ENCODE data around the gene MXRA7.

The MXRA7 gene

DNA sequence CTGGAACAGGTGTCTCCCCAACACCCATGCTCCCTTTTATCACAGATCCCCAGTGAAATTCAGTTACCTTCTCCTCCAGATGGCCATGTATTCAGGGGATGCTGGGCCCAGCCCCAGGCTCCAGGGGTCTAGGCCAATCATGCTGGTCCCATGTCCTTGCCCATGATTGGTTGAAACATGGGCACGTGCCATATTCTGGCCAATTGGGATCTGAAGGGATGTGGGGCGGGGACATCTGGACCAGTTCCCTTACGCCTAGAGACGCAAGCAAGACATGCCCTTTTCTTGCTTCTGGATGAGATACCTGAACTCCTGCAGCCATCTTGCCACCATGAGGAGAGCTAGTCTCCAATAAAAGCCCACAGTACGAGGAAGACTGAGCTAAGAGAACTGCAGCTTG is 36.2 kb downstream of the MXRA7 start:
- DNase-seq: no peak

DNA sequence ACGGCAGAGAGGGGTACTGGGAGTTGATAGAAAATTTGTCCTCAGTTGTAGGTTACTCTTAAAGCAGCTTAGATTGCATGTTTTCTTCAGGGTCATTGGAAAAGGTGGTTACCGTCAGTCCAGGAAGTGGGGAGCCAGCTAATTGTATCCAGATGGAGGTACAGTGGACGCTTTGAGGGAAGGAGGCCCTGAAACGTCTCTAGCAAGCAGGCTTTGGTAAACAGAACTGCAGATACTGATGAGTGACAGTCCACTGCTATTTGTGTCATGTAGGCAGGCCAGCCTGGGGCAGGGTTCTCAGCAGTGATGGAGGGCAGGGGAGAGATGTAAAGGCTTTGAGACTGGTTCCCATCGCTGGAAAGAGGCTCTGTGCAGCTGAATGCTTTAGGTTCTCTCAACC is 37.0 kb downstream of the MXRA7 start:
- no peak for DNase-seq

GRCh38 chr17:76672892-76673291 is 37.9 kb downstream of the MXRA7 start:
- no peak for DNase-seq

GRCh38 chr17:76672270-76672851 is 38.4 kb downstream of the MXRA7 start:
- no peak for DNase-seq

- DNase-seq: no peak
Observed at GRCh38 chr17:76671912-76672262, 38.9 kb downstream of the MXRA7 start.

DNA sequence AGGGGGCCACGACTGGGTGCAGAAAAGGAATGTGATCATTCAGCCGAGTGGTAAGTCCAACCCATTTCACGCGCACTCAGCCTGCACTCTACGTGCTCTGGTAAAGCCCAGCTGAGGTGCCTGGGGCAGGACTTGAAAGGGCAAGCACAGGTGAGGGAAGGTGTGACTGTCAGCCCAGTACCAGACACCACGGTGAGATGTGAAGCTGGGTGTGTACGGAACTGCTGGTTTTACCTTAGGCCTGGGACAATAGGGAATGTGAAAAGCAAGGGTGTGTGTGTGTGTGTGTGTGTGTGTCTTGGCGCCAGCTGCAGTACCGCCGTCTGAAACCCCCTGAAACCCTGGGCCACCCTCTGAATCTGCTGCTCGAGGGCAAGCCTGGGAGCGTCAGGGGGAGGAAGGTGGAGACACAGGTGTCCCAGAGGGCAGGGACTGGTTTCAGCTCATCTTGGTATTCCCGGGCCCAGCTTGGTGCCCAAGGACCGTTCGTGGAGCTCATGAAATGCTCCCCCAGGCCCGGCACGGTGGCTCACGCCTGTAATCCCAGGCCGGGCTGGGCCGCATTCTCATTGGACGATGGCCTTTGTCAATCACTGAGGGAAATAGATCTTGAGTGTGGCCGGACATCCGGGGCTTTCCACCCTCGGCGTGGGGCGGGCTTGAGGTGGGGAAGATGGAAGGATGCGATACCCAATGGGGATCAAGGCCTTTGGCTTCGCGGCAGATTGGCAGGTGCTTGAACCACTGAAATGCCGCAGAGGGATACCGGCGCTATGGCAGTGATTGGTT is 39.4 kb downstream of the MXRA7 start:
- peak; percentile 95 to 97 for DNase-seq

GRCh38 chr17:76670718-76671122 is 40.0 kb downstream of the MXRA7 start:
- DNase-seq: no peak

- no peak for DNase-seq
Observed at GRCh38 chr17:76670020-76670717, 40.6 kb downstream of the MXRA7 start.

GRCh38 chr17:76667786-76668453 is 42.8 kb downstream of the MXRA7 start:
- DNase-seq: no peak

GRCh38 chr17:76667491-76667755 is 43.3 kb downstream of the MXRA7 start:
- DNase-seq: no peak

DNA sequence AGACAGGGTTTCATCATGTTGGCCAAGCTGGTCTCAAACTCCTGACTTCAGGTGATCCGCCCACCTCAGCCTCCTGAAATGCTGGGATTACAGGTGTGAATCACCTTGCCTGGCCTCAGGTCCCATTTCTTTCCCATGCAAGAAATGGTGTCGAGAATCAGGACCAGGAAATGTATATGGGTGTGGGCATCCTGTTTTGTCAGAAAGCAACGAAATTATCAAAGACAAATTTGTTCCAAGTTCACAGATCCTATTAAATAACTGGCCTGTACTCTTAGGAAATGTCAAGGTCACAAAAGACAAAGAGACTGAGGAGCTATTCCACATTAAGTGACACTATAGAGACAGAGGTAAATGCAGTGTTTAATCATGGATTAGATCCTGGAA is 50.1 kb downstream of the MXRA7 start:
- no peak for DNase-seq

DNA sequence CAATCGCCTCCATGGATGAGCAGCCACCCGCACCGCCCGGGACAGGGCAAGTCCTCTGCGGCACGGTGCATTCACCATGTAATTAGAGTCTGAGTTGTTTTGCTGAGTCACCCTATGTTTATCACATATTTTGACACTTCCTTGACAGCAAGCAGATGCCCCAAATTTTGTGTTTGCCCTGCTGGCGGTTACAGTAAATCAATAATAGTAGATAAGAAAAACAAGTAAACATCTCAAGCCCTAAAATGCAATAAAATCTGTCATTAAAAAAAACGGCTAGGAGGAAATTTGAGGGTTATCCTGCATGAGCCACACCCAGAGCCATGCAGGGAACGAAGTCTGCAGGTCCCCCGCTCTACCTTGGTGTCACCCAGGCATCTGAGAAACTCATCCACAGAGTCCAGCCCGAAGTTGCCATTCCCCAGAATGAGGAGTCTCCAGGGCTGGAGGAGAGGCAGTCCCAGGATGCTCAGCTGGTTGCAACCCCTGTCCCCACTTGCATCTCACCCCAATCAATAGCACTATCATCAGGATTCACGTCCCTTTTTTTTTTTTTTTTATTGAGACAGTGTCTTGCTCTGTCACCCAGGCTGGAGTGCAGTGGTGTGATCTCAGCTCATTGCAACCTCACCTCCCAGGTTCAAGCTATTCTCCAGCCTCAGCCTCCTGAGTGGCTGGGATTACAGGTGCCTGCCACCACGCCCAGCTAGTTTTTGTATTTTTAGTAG is 50.7 kb downstream of the MXRA7 start:
- no peak for DNase-seq

DNA sequence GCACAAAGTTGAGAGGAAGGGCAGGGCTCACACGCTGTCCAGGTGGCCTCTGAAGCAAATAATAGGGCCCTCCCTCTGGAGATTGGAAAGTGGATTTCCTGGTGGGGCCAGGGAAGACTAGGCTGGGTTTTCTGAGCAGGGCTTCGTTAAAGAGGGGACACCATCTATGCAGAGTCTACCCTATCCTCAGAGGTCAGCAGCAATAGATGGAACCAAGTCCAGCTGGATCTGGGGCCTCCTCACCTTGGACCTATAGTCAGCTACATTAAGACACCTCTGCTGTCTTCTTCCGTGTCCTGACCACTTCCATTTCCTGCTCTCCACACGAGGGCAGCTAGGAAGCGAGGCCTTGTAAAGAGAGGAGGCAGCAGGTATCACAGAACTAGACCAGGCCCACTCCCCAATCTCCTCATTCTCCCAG is 52.5 kb downstream of the MXRA7 start:
- DNase-seq: no peak

DNA sequence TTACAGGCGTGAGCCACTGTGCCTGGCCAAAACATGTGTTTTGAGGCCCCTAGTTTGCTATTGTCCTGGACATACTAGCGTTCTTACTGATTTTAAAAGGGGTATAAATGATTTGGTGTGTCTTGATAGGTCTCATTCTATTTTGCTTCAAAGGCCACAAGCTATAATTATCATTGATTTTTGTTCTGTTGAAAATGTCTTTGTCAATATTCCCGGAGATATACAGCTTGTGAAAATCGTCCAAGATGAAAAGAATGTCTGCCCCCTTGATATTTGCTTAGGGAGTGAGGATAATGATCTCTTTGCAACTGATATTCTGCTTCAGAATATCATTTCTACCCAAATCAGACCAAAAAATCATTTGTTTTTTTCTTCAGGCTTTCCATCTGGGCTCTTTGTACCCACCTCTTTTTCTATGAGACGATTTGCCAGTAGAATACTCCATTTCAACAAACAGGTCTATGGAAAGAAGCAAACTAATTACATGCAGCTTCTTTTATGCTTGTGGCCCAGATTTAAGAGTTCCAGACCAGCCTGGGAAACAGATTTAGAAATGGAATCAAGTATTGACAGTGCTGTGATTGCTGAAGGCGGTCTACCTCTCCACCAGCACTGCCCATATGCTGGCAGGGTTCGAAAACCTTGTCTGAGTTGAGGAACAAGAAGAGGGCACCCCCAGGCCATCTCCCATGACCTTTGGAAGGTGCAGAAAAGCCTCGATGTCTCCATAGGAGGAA is 53.1 kb downstream of the MXRA7 start:
- DNase-seq: no peak

DNA sequence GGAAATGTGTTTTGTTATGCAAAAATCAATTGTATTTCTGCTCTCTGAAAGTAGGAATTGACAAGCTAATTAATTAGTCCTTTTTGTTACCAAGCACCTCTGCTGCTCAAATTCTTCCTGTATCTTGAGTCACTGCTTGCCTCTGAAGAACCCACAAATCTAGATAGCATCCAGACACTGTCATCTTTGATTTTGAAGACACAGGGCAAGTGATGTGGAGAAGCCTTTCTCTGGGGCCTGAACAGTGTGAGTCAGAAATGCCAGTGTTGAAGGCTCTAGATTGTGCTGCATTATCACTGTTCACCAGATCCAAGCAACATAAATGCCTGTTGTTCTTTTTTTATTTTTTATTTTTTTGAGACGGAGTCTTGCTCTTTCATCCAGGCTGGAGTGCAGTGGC is 56.4 kb downstream of the MXRA7 start:
- no peak for DNase-seq

DNA sequence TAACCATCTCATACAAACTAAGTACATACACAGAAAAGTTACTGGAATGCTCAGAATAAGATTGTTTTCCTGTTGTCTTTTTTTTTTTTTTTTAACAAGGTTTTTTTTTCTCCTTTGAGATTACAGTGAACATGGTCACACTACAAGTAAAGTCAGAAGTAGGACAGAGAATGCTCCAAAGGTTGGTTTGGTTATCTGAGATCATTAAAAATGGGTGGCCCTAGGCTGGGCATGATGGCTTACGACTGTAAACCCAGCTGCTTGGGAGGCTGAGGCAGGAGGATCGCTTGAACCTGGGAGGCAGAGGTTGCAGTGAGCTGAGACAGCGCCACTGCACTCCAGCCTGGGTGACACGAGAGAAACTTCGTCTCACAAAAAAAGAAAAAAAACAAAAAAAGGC is 60.3 kb downstream of the MXRA7 start:
- no peak for DNase-seq

DNA sequence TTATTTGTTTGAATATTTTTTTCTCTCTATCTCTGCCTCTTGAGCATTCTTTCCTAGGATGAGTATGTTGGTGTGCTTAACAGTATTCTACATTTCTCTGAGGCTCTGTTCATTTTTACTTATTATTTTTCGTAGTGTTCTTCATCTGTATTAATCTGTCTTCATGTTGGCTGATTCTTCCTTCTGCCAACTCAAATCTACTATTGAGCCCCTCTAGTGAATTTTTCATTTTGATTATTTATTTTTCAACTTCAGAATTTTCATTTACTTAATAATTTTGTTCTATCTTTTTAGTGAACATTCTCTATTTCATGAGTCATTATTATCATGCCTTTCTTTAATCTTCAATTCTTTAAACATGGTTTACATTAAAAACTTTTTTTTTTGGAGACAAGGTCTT is 64.1 kb downstream of the MXRA7 start:
- no peak for DNase-seq

DNA sequence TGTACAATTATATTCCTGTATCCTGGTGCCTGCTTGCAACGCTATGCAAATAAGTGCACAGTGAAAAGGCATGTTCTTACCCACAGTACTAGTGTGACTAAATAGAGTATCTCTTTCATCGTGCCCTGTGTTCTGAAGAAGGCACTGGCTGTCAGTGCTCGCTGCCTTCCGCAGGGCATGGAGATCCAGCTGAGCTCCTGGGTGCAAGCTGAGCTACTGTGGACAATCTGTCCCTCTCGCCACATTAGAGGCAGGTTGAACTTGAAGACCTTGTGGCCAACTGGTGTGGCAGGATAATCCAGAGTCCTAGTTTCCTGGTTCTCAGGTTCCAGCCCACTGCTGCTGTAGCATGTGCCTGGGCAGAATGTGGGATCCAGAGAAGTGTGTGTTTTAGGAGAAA is 65.3 kb downstream of the MXRA7 start:
- DNase-seq: no peak

DNA sequence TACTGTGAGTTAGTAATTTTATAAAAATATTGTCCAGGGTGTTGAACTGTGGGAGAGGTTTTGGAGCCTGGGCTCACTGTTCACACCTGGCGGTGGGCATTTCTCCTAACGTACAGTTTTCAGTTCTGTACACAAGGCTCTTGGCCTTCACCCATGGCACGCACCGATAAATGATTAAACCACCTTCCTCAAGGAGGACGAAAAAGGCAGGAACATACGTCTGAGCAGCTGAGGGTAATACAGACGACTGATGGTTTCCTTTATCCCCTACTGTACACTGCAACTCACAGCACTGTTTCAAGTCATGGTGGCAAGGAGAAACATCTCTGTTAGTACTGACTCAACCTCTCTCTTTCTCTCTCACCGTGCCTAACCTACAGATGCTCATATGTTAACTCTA is 65.8 kb downstream of the MXRA7 start:
- DNase-seq: no peak

DNA sequence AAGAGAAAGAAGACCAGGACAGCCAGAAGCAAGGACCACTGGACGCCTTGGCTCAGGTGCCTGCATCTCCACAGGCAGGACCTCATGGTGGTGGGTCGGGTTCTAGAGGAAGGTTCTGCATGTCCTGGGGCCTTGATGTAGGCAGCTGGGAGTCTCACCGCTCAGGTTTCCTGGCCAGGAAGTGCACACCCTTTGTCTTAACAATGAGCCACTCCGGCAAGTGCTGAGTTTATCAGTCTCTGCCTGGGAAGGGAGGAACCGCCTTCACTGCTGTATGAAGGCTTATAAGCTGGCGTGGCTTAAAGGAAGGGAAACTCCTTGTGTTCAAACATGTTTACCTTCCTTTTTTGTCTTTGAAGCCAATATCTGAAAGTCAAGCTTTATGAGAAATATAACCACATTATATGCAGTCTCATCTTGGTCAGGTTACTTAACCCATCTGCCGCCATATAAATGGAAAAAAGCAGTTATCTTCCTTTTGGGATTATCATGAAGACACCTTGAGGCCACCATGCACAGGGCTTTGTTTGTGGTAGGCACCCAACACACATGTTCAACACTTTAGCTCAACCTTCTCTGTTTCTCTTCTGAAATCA is 67.1 kb downstream of the MXRA7 start, which contains the start of gene ST6GALNAC1:
TSS of gene ST6GALNAC1 (minus strand) at position 205 of the 596 bp plus-strand sequence. CDS start at position 86, 119 bp downstream.
- DNase-seq: no peak

DNA sequence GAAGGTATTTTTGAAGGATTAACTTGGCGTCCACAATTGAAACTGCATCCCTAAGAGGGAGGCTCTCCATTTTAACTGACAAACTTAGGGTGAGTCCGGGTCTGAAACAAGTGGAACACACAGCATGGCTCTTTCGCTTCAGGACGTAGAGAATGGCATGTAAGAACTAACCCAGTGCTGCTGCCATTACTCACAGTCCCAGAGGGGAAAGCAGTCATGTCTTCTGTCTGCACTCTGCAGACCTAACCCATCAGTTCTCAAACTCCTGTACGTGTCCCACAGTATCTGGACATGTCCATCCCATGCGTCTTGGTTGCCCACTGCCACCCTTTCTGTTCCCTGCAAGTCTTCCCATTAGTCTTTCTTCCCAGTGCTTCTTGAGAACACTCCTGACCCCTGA is 67.8 kb downstream of the MXRA7 start:
- no peak for DNase-seq

- DNase-seq: no peak
Observed at GRCh38 chr17:76642032-76642561, 68.7 kb downstream of the MXRA7 start.
